GM12865 (cell line): Measurements from ENCODE around the gene CEPT1.
A peak's percentile ranks its signal among the peaks of the same experiment; 100 is the strongest.
"Not testable (repeated sequence)": the region's sequence is repeated elsewhere in the genome, so short reads cannot be mapped to it uniquely, and the experiment has no call there.

Experiments
- DNase-seq: peaks from one replicate; pipeline ENCODE4 v3.0.0; 2010; ENCODE audit warnings: low read depth
- H3K4me3 ChIP-seq: 2 replicates; pipeline ENCODE4 v1.5.1; 2011; ENCODE audit warnings: mild to moderate bottlenecking, low read depth, low read length, control low read depth
- CTCF ChIP-seq: IDR thresholded peaks from 2 replicates; pipeline ENCODE4 v1.5.1; 2011; ENCODE audit warnings: low read length, control low read depth, low read depth, inconsistent platforms; ENCODE audit not compliant: insufficient read depth; ENCODE audit errors: missing control alignments

Gene CEPT1

GRCh38 chr1:111139956-111140679 lies at the start of gene CEPT1, which contains the start of gene DRAM2:
TSS of gene CEPT1 (plus strand) at chr1:111140223. CDS start at chr1:111147715, 7,492 bp downstream.
TSS of gene DRAM2 (minus strand) at chr1:111140093. CDS start at chr1:111131554, 8,539 bp downstream.
- TF ChIP-seq CTCF: no peak
- peak; percentile 98 for DNase-seq
- H3K4me3 ChIP-seq: peak within 1 kb of the TSS; percentile 96

- DNase-seq, H3K4me3 ChIP-seq: not testable (repeated sequence)
Observed at GRCh38 chr1:111095421-111095820, 44.6 kb upstream of the CEPT1 start.

DNA sequence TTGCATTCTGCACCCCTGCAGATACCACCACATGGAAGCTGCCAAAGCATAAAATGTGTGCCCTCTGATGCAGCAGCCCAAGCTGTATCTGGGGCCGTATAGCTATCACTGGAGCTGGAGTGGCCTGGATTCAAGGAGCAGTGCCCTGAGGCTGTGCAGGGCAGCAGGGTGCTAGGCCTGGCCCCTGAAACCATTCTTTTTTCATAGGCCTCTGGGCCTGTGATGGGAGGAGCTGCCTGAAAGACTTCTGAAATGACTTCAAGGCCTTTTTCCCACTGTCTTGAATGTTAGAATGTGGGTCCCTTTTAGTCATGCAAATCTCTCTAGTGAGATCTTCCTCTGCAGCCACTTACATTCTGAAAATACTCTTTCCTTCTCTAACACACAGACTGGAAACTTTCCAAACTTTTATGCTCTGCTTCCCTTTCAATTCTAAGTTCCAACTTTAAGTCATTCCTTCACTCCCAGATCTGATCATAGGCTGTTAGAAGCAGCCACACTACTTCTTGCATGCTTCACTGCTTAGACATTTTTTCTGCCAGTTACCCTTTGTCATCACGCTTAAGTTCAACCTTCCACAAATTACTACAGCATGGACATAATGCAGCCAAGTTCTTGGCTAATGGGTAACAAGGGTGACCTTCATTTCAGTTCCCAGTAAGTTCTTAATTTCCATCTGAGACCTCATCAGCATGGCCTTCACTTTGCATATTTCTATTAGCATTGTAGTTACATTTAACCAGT lies 42.5 kb upstream of the CEPT1 start:
- no peak for DNase-seq
- H3K4me3 ChIP-seq: no peak overlapping the region
- TF ChIP-seq CTCF: no peak

GRCh38 chr1:111099289-111099688 lies 40.7 kb upstream of the CEPT1 start:
- no peak for TF ChIP-seq CTCF
- DNase-seq: no peak
- no peak overlapping the region for H3K4me3 ChIP-seq

GRCh38 chr1:111101854-111102642 lies 38.0 kb upstream of the CEPT1 start:
- H3K4me3 ChIP-seq: no peak overlapping the region
- TF ChIP-seq CTCF: no peak
- DNase-seq: no peak

- TF ChIP-seq CTCF: no peak
- no peak overlapping the region for H3K4me3 ChIP-seq
- no peak for DNase-seq
Observed at GRCh38 chr1:111104981-111105380, 35.0 kb upstream of the CEPT1 start.
